Body of pancreas (tissue), 4 donors: ENCODE measurements around the gene HSF2BP. TPM values are rescaled to one million over a fixed set of nuclear protein-coding genes. Genes with fewer than 3 reads are reported as not detected.
A peak's percentile ranks its signal among the peaks of the same experiment; 100 is the strongest.

Source experiments
- ATAC-seq: fragments of 150-250 bp; one replicate; pipeline ENCODE4 v1.9.1; 2016
- DNase-seq, 4 donors: peaks; one replicate each; pipeline ENCODE4 v3.0.0-alpha.2; 2019
- H3K27ac ChIP-seq, 4 donors: fragments of 200-600 bp; sonication (generic); 1 replicate in 3 of 4; 2 replicates in 1 of 4; pipeline versions ENCODE4 v1.5.1 to v1.6.1; 2016 to 2019; ENCODE audit warnings: mild to moderate bottlenecking in 1 of 4, mixed read lengths in 1 of 4, moderate library complexity in 1 of 4
- H3K27me3 ChIP-seq, 2 donors: fragments of 200-600 bp; sonication (generic); one replicate each; pipeline ENCODE4 v1.6.0; 2016; ENCODE audit warnings: mild to moderate bottlenecking in 1 of 2
- H3K36me3 ChIP-seq, 2 donors: fragments of 200-600 bp; sonication (generic); replicated peaks in 1 of 2; 2 replicates each; pipeline ENCODE4 v1.5.1; 2016; ENCODE audit warnings: low read depth in 2 of 2; ENCODE audit not compliant: insufficient read depth in 1 of 2
- H3K4me1 ChIP-seq: fragments of 200-600 bp; sonication (generic); one replicate; pipeline ENCODE4 v1.6.0; 2016
- H3K4me3 ChIP-seq, 2 donors: fragments of 200-600 bp; sonication (generic); 1 replicate in 1 of 2; 2 replicates in 1 of 2; pipeline ENCODE4 v1.5.1; 2016 to 2019
- H3K9me3 ChIP-seq, 3 donors: fragments of 200-600 bp; sonication (generic); 1 replicate in 2 of 3; 2 replicates in 1 of 3; pipeline ENCODE4 v1.5.1; 2016
- CTCF ChIP-seq, 7 experiments: fragments of 450-650 bp in 4 of 7; fragments of 200-600 bp in 3 of 7; sonication (generic) in 3 of 7; IDR thresholded peaks; one replicate each; pipeline ENCODE4 v1.5.1; 2016 to 2019; ENCODE audit warnings: antibody characterized with exemption in 7 of 7
- POLR2A ChIP-seq, 3 donors: fragments of 450-650 bp; IDR thresholded peaks; one replicate each; pipeline ENCODE4 v1.6.1; 2016; ENCODE audit warnings: antibody characterized with exemption in 3 of 3, mild to moderate bottlenecking in 2 of 3
- WGBS, 2 donors: methylation state at CpG; one replicate each; pipeline ENCODE4 v1.1.5; 2017; 5-methylcytosine and 5-hydroxymethylcytosine counted together
- intact Hi-C: fragments of 100-400 bp; cut with DNase I; formaldehyde crosslinking; loops from one replicate; pipeline ENCODE4 v1.15.1; 2023
- total RNA-seq, 2 donors: library from RNA; depleted of rRNA; stranded (reverse); fragments of >200 nt; gene quantifications; one replicate each; pipeline ENCODE4 v1.1.0, GENCODE V29; 2016

Gene HSF2BP
- total RNA-seq, 2 donors from 2014 or later: 3.1 to 4.3 TPM

- intact Hi-C loops: no loop called here
- H3K36me3 ChIP-seq: no peaks in the 10 kb centered on the region
- no peak overlapping the region for H3K4me3 ChIP-seq
- ATAC-seq (no peak), DNase-seq (peak in 2 of 4 donors; percentile 34 to 39)
- no peaks in the 10 kb centered on the region for H3K27me3 ChIP-seq
- no peaks in the 10 kb centered on the region for H3K9me3 ChIP-seq
- peak overlapping the region; percentile 46 to 90 (median 81) for H3K27ac ChIP-seq
- 75 to 86% methylated on average over 10 to 18 of the region's 23 CpGs for WGBS, 2 donors
- TF ChIP-seq POLR2A (IDR thresholded peaks at IDR 0.05): no peak
- no peak for TF ChIP-seq CTCF (IDR thresholded peaks at IDR 0.05)
- peaks cover 21% of the 10 kb centered on the region for H3K4me1 ChIP-seq
Measured at GRCh38 chr21:43658769-43659135, 536 bp downstream of the HSF2BP start.

- intact Hi-C loops: no loop called here
- Histone ChIP-seq H3K9me3 (no peaks in the 10 kb centered on the region), H3K4me1 (peaks cover 21% of the 10 kb centered on the region), H3K36me3 (no peaks in the 10 kb centered on the region), H3K27ac (no peak overlapping the region), H3K27me3 (no peaks in the 10 kb centered on the region), H3K4me3 (no peak overlapping the region)
- TF ChIP-seq CTCF (IDR thresholded peaks at IDR 0.05) (no peak), POLR2A (IDR thresholded peaks at IDR 0.05) (no peak)
- DNase-seq (peak in 1 of 4 donors; percentile 18), ATAC-seq (no peak)
- 92 to 94% methylated on average over 34 to 45 of the region's 48 CpGs for WGBS, 2 donors
Measured at GRCh38 chr21:43658088-43658741, 1.1 kb downstream of the HSF2BP start.

- no peak for ATAC-seq
- TF ChIP-seq CTCF (IDR thresholded peaks at IDR 0.05): no peak
- TF ChIP-seq POLR2A (IDR thresholded peaks at IDR 0.05): no peak
- 84 to 86% methylated on average over 38 to 42 of the region's 46 CpGs for WGBS, 2 donors
- peak in 1 of 4 donors; percentile 26 for DNase-seq
- Histone ChIP-seq H3K4me3 (no peak overlapping the region), H3K9me3 (no peaks in the 10 kb centered on the region), H3K27me3 (no peaks in the 10 kb centered on the region), H3K36me3 (no peaks in the 10 kb centered on the region), H3K4me1 (peaks cover 21% of the 10 kb centered on the region), H3K27ac (no peak overlapping the region)
- intact Hi-C loops: no loop called here
Measured at GRCh38 chr21:43657355-43658087, 1.8 kb downstream of the HSF2BP start.

- Histone ChIP-seq H3K27ac (no peak overlapping the region), H3K4me3 (no peak overlapping the region), H3K9me3 (no peaks in the 10 kb centered on the region), H3K4me1 (peaks cover 8% of the 10 kb centered on the region), H3K36me3 (no peaks in the 10 kb centered on the region), H3K27me3 (no peaks in the 10 kb centered on the region)
- ATAC-seq (no peak), DNase-seq (no peak)
- no peak for TF ChIP-seq CTCF (IDR thresholded peaks at IDR 0.05)
- TF ChIP-seq POLR2A (IDR thresholded peaks at IDR 0.05): no peak
- intact Hi-C loops: no loop called here
- WGBS, 2 donors: 82 to 88% methylated on average over 7 of the region's 7 CpGs
Measured at GRCh38 chr21:43654806-43655489, 4.3 kb downstream of the HSF2BP start.
